NCI-H345 treated with DMSO at 0.1 percent for 48 hours (cell line): Measurements from ENCODE around the gene SULT2B1.
"Not testable (repeated sequence)": the region's sequence is repeated elsewhere in the genome, so short reads cannot be mapped to it uniquely, and the experiment has no call there.

Experiments used
- DNase-seq: peaks from one replicate; lab custom pipeline; 2025; ENCODE audit not compliant: unreplicated experiment; lab: John Stamatoyannopoulos, UW

The SULT2B1 gene

DNA sequence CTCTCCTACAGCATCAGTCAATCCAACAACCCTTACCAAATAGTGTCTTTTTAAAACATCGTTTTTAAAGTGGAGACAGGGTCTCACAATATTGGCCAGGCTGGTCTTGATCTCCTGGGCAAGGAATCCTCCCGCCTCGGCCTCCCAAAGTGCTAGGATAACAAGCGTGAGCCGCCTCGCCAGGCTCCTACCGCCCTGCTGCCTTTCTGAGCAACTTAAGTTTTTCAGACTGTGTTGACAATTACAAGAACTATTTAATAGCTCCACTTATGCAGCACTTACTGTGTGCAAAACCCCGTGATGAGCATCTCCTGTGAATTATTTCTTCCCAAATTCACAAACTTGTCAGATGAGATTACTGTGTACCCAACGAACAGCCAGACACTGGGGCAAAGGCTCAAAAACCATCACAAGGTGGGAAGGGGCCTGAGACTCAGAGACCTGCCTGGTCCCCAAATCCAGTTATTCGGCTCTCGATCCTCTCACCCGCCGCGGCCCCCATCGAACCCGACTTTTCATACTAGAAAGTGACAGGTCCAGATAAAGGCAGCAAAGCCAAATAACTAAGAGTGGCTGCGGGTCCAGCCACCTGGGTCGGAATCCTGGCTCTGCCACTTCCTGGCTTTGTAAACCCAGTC is 66.4 kb downstream of the SULT2B1 start:
- DNase-seq = no peak

DNA sequence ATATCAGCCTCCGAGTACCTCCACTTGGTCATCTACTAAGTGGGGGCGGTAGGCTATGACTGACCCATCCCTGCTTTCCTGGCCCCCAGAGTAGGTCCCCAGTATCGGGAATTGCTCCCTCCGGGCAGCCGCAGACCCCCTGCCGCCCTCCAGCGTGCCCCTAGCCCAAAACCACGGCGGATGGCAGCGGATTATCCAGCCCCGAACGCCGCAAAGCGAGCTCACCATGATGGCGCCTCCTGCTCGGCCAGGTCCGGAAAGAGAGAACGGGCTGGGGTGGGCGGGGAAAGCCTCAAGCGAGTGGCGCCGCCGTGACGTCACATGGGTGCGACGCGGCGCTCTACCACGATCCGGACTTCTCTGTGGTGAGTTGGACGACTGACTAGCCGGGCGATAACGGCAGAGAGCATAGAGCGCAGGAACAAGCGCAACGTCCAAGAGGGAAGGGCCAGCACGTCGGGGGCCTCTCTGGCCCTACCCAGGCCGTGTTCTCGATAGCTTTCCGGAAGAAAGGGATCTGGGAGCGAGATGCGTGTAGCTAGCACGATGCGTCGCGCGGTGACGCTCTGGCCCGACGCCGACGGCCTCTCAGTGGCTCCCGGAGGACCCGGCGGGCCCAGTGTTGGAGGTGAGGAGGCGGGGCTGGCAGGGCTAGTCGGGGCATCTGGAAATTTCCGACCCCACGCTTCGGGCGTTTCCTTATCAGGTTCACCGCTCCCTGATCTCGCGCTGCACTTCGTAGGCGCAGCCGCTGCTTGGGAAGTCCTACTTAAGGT is 67.1 kb downstream of the SULT2B1 start, which contains the start of the genes RPL18 and SPHK2:
Gene RPL18, minus strand, starts transcription at position 263 of the 776 bp plus-strand sequence. Its CDS starts 35 bp downstream, at position 228.
Gene SPHK2, plus strand, starts transcription at position 591 of the 776 bp plus-strand sequence. CDS start 1,009 bp downstream, outside the sequence.
- DNase-seq = peak; percentile 92

DNA sequence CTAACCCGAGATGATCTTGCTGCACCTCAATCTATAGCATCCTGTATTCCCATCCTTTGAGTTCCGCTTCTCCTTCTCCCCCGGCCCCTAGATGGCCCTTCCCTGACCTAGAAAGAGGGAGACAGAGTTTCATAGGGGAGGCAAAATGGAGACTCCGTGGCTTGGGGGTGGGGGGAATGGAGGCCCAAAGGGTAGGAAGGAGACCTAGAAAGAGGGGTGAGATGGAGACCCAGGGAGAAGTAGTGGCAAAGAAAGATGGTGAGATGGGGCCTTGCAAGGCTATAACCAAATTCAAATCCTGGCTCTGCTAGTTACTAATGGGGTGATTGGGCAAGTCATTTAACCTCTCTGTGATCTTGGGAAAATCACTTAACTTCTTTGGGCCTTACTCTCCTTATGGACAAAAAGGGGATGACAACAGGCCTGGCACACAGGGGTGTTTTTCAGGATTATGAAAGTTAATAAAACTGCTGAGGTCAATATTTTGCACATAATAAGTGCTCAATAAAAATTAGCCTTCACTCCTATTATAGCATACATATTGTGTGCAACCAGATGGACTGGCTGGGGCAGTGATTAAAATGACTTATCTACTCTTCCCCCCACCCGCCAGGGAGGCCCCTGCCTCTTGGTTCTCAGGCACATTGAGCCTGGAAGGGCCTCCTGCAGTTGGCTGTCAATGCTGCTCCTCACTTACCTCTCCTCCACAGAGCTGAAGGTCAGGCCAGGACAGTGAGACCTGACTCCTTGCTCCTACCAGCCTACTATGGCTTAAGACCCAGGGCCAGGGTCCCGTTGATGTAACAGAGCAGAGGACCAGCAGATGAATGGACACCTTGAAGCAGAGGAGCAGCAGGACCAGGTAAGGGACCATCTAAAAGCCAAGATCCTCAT is 68.0 kb downstream of the SULT2B1 start:
- no peak for DNase-seq

DNA sequence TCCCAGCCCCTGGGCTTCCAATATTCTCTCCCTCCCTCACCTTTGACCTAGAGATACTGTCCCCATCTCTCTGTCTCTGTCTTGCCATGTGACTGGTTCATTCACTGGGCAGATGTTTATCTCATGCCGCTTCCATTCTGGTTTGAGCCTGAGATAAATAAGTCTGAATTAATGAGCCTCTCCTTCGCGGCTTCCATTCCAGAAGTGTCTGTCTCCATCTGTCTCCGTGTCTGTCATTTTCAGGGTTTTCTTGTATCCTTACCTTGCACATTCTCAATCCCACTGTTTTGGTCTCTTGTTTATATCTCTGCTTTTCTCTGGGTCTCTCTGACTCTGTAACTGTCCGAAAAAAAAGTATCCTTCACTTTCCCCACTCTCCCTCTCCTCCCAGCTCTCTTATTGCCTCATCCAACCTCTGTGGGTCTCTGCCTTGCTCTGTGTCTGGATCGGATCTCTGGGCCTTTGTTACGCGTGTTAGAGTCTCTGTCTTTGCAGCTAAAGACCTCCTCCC is 71.6 kb downstream of the SULT2B1 start:
- DNase-seq = no peak

DNA sequence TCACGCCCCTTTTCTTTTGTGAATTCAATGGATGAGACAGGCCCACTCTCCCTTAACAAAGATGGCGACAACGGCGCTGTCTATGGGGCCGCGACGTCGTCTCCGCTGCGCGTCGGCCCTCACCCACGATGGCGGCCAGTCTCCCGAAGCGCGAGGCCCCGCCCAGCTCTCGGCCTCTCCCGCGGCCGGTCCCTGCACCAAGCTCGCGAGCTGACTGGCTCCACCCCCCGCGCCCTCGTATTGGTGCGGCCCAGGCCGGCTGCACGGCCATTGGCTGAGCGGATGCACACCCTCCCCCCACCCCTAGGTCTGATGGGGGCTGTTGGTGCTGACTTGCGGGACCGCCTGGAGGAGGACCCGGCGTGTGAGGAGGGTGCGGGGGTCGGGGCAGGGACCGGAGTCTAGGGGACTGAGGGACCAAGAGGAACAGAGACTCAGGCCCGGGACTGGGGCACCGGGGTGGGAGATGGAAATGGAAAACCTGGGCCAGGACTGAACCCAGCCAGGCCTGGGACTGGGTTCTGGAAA is 72.2 kb downstream of the SULT2B1 start:
- peak; percentile 92 for DNase-seq

DNA sequence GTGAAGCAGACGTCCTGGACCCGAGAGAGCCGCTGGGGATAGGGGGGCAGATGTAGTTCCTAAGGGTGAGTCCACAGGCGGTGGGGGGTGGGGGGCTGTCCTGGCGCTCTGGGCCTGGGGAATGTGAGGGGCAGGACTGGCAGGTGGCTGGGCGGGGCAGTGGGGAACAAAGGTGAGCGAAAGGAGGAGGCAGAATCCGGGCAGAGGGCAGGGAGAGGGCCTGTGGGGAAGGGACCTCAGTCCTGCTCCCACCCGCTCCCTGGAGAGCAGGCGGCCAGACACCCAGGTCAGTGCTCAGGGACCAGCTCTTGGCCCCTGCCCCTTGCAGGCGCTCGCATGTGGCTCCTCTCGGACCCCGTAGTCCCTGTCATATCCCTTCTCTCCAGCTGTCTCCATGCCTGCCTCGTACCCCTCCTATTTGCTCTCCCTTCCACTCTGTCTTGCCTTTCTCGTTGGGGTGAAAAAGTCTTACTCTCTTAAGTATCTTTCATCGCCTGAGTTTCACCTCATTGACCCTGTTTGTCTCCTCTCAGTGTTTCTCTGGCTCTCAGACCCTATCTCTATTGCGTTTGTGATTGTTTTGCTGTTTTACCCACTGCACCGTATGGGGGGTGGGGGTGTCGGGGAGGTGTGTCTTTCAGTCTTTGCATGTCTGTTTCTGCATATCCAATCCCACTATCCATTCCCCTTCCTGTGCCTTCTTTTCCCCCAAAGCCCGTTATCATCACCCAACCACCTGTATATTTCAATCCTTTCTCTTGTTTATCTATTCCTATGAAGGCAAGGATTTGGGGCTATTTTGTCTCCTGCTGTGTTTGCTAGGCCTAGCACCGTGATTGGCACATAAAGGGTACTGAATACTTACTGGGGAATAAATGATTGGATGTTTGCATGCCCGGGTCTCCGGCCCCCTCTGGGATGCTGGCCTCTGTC is 73.1 kb downstream of the SULT2B1 start:
- no peak for DNase-seq

DNA sequence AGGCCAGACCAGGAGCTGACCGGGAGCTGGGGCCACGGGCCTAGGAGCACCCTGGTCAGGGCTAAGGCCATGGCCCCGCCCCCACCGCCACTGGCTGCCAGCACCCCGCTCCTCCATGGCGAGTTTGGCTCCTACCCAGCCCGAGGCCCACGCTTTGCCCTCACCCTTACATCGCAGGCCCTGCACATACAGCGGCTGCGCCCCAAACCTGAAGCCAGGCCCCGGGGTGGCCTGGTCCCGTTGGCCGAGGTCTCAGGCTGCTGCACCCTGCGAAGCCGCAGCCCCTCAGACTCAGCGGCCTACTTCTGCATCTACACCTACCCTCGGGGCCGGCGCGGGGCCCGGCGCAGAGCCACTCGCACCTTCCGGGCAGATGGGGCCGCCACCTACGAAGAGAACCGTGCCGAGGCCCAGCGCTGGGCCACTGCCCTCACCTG is 73.9 kb downstream of the SULT2B1 start:
- no peak for DNase-seq

DNA sequence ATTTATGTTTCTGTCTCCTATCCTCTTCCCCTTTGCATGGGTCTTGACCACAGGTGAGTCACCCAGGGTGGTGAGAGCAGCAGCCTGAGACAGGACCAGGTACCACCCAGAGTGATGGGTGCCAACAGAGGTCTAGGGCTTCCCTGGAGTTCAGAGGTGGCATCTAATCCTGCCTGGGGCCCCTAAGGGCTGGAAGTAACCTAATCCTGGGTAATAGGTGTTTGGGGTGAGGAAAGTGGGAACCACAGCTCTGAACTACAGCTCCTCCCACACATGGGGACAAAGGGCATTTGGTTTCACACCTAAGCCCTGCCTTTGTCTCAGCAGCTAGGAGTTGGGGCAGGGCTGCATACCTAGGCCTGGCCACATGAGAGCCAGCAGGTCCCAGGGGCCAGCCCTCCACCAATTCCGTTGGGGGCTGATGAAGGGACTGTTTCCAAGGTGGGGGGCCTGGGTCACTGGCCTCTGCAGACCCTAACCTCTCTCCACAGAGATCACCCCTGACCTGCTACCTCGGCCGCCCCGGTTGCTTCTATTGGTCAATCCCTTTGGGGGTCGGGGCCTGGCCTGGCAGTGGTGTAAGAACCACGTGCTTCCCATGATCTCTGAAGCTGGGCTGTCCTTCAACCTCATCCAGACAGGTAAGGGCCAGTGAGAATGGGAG is 75.4 kb downstream of the SULT2B1 start:
- no peak for DNase-seq

DNA sequence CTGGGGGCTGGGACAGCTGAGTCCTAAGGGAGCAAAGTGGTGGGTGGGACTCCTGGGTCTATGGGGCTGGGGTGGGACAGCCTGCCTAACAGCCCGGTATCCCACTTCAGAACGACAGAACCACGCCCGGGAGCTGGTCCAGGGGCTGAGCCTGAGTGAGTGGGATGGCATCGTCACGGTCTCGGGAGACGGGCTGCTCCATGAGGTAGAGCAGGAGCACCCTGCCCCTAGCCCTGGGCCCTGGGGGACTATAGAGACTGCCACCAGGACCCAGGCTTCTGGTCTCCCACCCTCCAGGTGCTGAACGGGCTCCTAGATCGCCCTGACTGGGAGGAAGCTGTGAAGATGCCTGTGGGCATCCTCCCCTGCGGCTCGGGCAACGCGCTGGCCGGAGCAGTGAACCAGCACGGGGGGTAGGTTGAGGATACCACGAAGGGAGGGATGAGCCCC is 75.9 kb downstream of the SULT2B1 start:
- DNase-seq = no peak

DNA sequence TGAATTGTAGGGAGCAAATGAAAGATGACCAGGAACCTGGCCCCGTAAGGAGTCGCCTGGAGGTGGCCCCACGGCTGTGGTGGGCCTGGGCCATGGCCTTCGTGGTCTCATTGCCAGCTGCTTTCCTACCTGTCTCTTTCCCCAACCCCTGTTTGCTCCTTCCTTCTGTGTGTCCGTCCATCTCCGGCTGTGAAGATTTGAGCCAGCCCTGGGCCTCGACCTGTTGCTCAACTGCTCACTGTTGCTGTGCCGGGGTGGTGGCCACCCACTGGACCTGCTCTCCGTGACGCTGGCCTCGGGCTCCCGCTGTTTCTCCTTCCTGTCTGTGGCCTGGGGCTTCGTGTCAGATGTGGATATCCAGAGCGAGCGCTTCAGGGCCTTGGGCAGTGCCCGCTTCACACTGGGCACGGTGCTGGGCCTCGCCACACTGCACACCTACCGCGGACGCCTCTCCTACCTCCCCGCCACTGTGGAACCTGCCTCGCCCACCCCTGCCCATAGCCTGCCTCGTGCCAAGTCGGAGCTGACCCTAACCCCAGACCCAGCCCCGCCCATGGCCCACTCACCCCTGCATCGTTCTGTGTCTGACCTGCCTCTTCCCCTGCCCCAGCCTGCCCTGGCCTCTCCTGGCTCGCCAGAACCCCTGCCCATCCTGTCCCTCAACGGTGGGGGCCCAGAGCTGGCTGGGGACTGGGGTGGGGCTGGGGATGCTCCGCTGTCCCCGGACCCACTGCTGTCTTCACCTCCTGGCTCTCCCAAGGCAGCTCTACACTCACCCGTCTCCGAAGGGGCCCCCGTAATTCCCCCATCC is 76.7 kb downstream of the SULT2B1 start:
- DNase-seq = no peak

DNA sequence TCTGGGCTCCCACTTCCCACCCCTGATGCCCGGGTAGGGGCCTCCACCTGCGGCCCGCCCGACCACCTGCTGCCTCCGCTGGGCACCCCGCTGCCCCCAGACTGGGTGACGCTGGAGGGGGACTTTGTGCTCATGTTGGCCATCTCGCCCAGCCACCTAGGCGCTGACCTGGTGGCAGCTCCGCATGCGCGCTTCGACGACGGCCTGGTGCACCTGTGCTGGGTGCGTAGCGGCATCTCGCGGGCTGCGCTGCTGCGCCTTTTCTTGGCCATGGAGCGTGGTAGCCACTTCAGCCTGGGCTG is 77.3 kb downstream of the SULT2B1 start:
- DNase-seq = no peak

DNA sequence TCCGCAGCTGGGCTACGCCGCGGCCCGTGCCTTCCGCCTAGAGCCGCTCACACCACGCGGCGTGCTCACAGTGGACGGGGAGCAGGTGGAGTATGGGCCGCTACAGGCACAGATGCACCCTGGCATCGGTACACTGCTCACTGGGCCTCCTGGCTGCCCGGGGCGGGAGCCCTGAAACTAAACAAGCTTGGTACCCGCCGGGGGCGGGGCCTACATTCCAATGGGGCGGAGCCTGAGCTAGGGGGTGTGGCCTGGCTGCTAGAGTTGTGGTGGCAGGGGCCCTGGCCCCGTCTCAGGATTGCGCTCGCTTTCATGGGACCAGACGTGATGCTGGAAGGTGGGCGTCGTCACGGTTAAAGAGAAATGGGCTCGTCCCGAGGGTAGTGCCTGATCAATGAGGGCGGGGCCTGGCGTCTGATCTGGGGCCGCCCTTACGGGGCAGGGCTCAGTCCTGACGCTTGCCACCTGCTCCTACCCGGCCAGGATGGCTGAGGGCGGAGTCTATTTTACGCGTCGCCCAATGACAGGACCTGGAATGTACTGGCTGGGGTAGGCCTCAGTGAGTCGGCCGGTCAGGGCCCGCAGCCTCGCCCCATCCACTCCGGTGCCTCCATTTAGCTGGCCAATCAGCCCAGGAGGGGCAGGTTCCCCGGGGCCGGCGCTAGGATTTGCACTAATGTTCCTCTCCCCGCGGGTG is 77.8 kb downstream of the SULT2B1 start:
- no peak for DNase-seq

DNA sequence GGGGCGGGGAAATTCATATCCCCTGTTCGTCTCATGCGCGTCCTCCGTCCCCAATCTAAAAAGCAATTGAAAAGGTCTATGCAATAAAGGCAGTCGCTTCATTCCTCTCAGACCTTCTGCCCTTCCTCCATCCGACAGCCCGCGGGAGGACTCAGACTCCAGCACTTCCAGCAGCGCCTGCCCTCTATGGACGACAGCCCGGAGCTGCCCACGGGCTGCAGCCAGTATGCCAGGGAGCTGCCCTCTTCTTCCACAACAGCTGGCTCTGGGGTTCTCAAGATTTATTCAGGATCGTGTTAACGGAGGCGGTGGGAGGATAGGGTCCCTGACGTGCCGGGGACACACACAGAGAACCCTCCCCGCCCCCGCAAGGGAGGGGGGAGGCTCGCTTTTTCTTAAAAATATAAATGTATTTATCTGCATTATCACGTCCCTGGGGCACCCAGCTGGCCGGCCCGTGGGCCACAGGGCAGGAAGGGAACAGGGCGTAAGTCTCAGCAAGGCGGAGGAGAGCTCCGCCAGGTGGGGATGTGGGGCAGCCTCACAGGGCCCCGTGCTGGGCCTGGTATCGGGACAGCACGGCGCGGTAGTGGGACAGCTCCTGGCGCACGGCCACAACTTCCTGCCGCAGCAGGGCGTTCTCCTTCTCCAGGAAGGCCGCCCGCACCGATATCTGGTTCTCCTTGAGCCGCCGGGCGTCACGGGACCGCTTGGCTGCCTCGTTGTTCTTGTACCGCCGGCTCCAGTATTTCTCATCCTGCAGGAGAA is 78.5 kb downstream of the SULT2B1 start:
- DNase-seq = no peak

DNA sequence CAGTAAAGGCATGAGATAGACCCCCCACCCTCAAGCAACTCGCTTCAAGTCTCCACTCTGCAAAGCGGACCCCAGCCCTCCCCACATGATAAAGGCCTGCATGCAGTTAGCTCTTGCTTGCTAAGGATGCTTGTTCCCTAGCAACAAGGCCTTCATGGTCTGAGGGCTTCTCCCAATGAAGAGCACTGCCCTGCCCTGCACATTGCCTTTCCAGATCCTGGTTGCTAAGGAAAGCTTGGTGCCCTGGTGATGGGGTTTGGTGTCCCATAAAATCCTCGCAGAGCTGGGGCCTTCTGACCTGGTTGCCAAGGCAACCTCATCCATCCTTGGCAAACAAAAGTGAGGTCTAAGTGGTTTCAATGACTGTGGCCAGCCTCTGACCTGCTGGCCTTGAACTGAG is 79.3 kb downstream of the SULT2B1 start:
- no peak for DNase-seq

DNA sequence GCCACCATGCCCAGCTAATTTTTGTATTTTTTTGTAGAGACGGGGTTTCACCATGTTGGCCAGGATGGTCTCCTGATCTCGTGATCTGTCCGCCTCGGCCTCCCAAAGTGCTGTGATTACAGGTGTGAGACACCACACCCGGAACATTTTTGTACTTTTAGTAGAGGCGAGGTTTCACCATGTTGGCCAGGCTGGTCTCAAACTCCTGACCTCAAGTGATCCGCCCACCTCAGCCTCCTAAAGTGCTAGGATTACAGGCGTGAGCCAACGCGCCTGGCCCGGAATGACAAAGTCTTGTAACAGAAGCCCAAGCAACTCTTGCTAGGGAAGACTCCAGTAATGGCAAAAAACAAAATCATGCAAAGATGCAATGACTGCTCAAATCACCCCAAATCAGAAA is 80.3 kb downstream of the SULT2B1 start:
- DNase-seq = not testable (repeated sequence)

DNA sequence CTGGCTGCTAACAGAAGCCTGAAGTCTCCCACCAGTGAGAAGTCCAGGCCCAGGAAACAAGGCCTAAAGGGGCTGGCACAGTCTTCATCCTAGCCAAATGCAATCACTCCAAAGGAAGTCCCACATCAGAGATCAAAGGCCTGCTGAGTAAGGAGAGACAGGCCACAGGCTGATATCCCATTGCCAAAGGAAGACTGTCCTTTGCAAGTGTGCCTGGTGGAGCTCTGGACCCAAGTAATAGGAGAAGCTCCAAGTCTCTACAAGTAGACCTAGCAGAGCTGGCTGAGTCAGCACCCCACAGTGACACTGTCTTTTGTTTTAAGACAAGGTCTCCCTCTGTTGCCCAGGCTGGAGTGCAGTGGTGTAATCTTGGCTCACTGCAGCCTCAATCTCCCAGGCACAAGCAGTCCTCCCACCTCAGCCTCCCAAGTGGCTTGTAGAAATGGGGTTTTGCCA is 80.7 kb downstream of the SULT2B1 start:
- no peak for DNase-seq
